Limb (tissue), 2 donors: ENCODE measurements around the gene CDC7.
"Not testable (repeated sequence)": the region's sequence is repeated elsewhere in the genome, so short reads cannot be mapped to it uniquely, and the experiment has no call there.

Experiments
- DNase-seq, 2 donors: peaks; one replicate each; pipeline ENCODE4 v3.0.0-alpha.2; 2016; ENCODE audit errors: extremely low spot score in 2 of 2

The CDC7 gene

GRCh38 chr1:91500756-91501522, at the start of gene CDC7:
CDC7 (plus strand) TSS chr1:91500851; CDS start chr1:91501717, 866 bp downstream.
- peak; percentile 95 to 96 for DNase-seq

- no peak for DNase-seq
These were observed 46.5 kb upstream of the CDC7 start for GRCh38 chr1:91454136-91454535.

GRCh38 chr1:91455334-91455733, 45.3 kb upstream of the CDC7 start:
- DNase-seq: no peak

- no peak for DNase-seq
These were observed 44.8 kb upstream of the CDC7 start for GRCh38 chr1:91455896-91456295.

GRCh38 chr1:91465350-91465749, 35.3 kb upstream of the CDC7 start:
- DNase-seq: not testable (repeated sequence)

GRCh38 chr1:91476533-91477217, 24.0 kb upstream of the CDC7 start:
- DNase-seq: no peak

- no peak for DNase-seq
These were observed 13.2 kb upstream of the CDC7 start for GRCh38 chr1:91487469-91487868.

- no peak for DNase-seq
These were observed 10.2 kb upstream of the CDC7 start for GRCh38 chr1:91490501-91490900.

- DNase-seq: no peak
These were observed 2.6 kb upstream of the CDC7 start for GRCh38 chr1:91498035-91498434.

- DNase-seq: no peak
These were observed 2.0 kb upstream of the CDC7 start for GRCh38 chr1:91498498-91499245.

GRCh38 chr1:91499346-91499745, 1.3 kb upstream of the CDC7 start:
- DNase-seq: no peak

GRCh38 chr1:91499904-91500755, 521 bp upstream of the CDC7 start:
- DNase-seq: peak in 1 of 2 donors; percentile 38

- no peak for DNase-seq
These were observed 836 bp downstream of the CDC7 start for GRCh38 chr1:91501523-91501851.

- no peak for DNase-seq
These were observed 1.5 kb downstream of the CDC7 start for GRCh38 chr1:91501971-91502671.

- DNase-seq: no peak
These were observed 2.1 kb downstream of the CDC7 start for GRCh38 chr1:91502672-91503184.

- no peak for DNase-seq
These were observed 2.8 kb downstream of the CDC7 start for GRCh38 chr1:91503332-91503900.

GRCh38 chr1:91503975-91504530, 3.4 kb downstream of the CDC7 start:
- DNase-seq: no peak

GRCh38 chr1:91505086-91505485, 4.4 kb downstream of the CDC7 start:
- no peak for DNase-seq

GRCh38 chr1:91506071-91506470, 5.4 kb downstream of the CDC7 start:
- DNase-seq: no peak

- no peak for DNase-seq
These were observed 6.7 kb downstream of the CDC7 start for GRCh38 chr1:91507328-91507727.
